BJ (cell line): ENCODE measurements around the gene UACA. TPM values are rescaled to one million over a fixed set of nuclear protein-coding genes. Genes with fewer than 3 reads are reported as not detected.

ENCODE experiments used
- CTCF ChIA-PET: fragments of 350-600 bp; formaldehyde crosslinking; extraction: SDS; loops from one replicate; lab custom pipeline; 2021; ENCODE audit warnings: antibody characterized with exemption, inconsistent platforms; lab: Yijun Ruan, JAX
- POLR2A ChIA-PET: fragments of 300-600 bp; sonication (Branson Sonifier 250); formaldehyde crosslinking; extraction: SDS; loops from one replicate; lab custom pipeline; 2021; ENCODE audit warnings: antibody characterized with exemption; lab: Charles Lee
- DNase-seq: peaks from one replicate; pipeline ENCODE4 v3.0.0-alpha.2; 2011; ENCODE audit warnings: low read depth
- H3K27me3 ChIP-seq: 2 replicates; pipeline ENCODE4 v1.6.0; 2011; ENCODE audit warnings: low read length; ENCODE audit not compliant: control insufficient read depth, insufficient read depth
- H3K36me3 ChIP-seq: 2 replicates; pipeline ENCODE4 v1.5.1; 2011; ENCODE audit warnings: low read length; ENCODE audit not compliant: control insufficient read depth, insufficient read depth
- H3K4me3 ChIP-seq: 2 replicates; pipeline ENCODE4 v1.5.1; 2011; ENCODE audit warnings: low read depth, mild to moderate bottlenecking, control low read depth, low read length
- polyA plus RNA-seq: library from polyadenylated mRNA; depleted of rRNA; stranded (reverse); fragments of >200 nt; gene quantifications from 2 replicates; pipeline ENCODE4 v1.2.3, GENCODE V29; 2011
- TF ChIP-seq, protein P1 (sequence below): IDR thresholded peaks from 2 replicates; pipeline ENCODE4 v1.5.1; 2011; ENCODE audit warnings: low read depth, mild to moderate bottlenecking, control low read depth, inconsistent platforms, low read length, moderate library complexity; ENCODE audit not compliant: insufficient read depth

UACA gene
- polyA plus RNA-seq, 1 experiment = 143 TPM

- DNase-seq = no peak
- H3K27me3 ChIP-seq = no peaks in the 10 kb centered on the region
- no peak overlapping the region for H3K4me3 ChIP-seq
- peaks cover 2% of the 10 kb centered on the region for H3K36me3 ChIP-seq
- ChIA-PET POLR2A (no interaction called here), CTCF (no interaction called here)
- TF ChIP-seq, protein P1, sequence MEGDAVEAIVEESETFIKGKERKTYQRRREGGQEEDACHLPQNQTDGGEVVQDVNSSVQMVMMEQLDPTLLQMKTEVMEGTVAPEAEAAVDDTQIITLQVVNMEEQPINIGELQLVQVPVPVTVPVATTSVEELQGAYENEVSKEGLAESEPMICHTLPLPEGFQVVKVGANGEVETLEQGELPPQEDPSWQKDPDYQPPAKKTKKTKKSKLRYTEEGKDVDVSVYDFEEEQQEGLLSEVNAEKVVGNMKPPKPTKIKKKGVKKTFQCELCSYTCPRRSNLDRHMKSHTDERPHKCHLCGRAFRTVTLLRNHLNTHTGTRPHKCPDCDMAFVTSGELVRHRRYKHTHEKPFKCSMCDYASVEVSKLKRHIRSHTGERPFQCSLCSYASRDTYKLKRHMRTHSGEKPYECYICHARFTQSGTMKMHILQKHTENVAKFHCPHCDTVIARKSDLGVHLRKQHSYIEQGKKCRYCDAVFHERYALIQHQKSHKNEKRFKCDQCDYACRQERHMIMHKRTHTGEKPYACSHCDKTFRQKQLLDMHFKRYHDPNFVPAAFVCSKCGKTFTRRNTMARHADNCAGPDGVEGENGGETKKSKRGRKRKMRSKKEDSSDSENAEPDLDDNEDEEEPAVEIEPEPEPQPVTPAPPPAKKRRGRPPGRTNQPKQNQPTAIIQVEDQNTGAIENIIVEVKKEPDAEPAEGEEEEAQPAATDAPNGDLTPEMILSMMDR = no peak
These were observed 64.9 kb downstream of the UACA start for GRCh38 chr15:70698426-70698825.

- CTCF ChIA-PET = interaction anchor here (0.7 to 1.0 kb wide), 4 partner anchors 11 to 121 kb away, joined by 3 read pairs; no protein-coding TSS in a partner anchor
- H3K27me3 ChIP-seq = no peaks in the 10 kb centered on the region
- no peak for DNase-seq
- H3K4me3 ChIP-seq = no peak overlapping the region
- POLR2A ChIA-PET = interaction anchor here (0.6 kb wide), 1 partner anchor 28 kb away, joined by 4 read pairs; no protein-coding TSS in a partner anchor
- TF ChIP-seq, protein P1 = no peak
- peaks cover 9% of the 10 kb centered on the region for H3K36me3 ChIP-seq
These were observed 72.7 kb downstream of the UACA start for GRCh38 chr15:70690491-70691276.

DNA sequence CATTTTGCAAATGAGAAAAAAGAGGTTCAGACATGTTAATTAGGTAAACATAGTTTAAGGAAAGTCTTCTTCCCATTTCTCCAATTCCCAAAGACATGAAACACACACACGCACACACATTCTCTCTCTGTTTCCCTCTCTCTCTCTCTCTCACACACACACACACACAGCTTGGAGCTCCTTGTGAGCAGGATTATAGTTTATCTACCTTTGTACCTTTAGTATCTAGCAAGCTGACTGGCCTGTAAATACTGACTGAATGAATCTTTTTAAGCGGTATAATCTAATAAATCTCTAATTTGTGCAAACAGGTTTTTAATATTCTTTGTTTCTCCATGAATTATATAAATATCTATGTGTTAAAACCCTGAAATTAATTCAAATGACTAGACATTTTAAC lies 73.3 kb downstream of the UACA start:
- TF ChIP-seq, protein P1 = no peak
- no peaks in the 10 kb centered on the region for H3K27me3 ChIP-seq
- ChIA-PET CTCF (interaction anchor here (0.7 to 1.0 kb wide), 2 partner anchors 21 to 62 kb away, joined by 3 read pairs; no protein-coding TSS in a partner anchor), POLR2A (no interaction called here)
- no peak overlapping the region for H3K4me3 ChIP-seq
- DNase-seq = no peak
- peaks cover 9% of the 10 kb centered on the region for H3K36me3 ChIP-seq

DNA sequence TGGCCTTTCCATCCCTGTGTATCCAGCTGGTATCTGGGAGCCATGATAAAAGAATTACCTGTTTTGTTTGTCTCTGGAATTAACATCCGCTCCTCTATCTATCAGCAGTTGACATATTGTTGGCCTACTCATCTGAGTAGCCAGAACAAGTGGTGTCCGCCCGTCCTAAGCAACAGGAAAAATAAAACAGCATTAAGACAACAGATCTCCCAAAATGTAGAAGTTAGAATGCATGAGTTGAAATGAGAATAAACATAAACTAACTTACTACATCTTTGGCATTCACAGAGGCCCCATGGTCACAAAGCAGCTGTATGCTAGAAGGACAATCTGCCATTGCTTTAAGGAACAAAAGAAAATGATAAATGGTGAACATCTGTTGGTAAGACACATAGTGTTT lies 75.9 kb downstream of the UACA start:
- ChIA-PET POLR2A (no interaction called here), CTCF (interaction anchor here (0.6 to 1.0 kb wide), 2 partner anchors 35 to 36 kb away, joined by 3 read pairs; no protein-coding TSS in a partner anchor)
- H3K4me3 ChIP-seq = no peak overlapping the region
- no peaks in the 10 kb centered on the region for H3K27me3 ChIP-seq
- no peak for DNase-seq
- H3K36me3 ChIP-seq = peaks cover 7% of the 10 kb centered on the region
- TF ChIP-seq, protein P1 = no peak

GRCh38 chr15:70680817-70681216 lies 82.5 kb downstream of the UACA start:
- TF ChIP-seq, protein P1 = no peak
- POLR2A ChIA-PET = no interaction called here
- CTCF ChIA-PET = interaction anchor here (0.7 to 6.7 kb wide), 5 partner anchors 14 to 194 kb away, joined by 4 to 53 read pairs (median 6); no protein-coding TSS in a partner anchor
- peaks cover 4% of the 10 kb centered on the region for H3K36me3 ChIP-seq
- no peak overlapping the region for H3K4me3 ChIP-seq
- DNase-seq = no peak
- H3K27me3 ChIP-seq = no peaks in the 10 kb centered on the region
